A549 (cell line): ENCODE measurements around the gene POU4F1. TPM values are rescaled to one million over a fixed set of nuclear protein-coding genes. Genes with fewer than 3 reads are reported as not detected.

Experiments used
- ATAC-seq, 2 experiments: fragments of 200-7000 bp in 1 of 2; fragments of >200 bp in 1 of 2; cut with Nextera tagmentation in 1 of 2; cut with Tn5 transposase in 1 of 2; 3 replicates each; pipeline versions ENCODE4 v1.8.0 to v1.9.1; 2018 to 2020; ENCODE audit warnings: mild to moderate bottlenecking in 1 of 2, moderate library complexity in 1 of 2
- CTCF ChIA-PET: fragments of 300-600 bp; sonication (Branson Sonifier 250); formaldehyde crosslinking; extraction: SDS; loops from one replicate; lab custom pipeline; 2021; ENCODE audit warnings: antibody characterized with exemption, inconsistent platforms; lab: Yijun Ruan, JAX
- POLR2A ChIA-PET: fragments of 350-600 bp; formaldehyde crosslinking; extraction: SDS; loops from one replicate; lab custom pipeline; 2021; ENCODE audit warnings: antibody characterized with exemption, inconsistent platforms; lab: Yijun Ruan, JAX
- DNase-seq, 2 experiments: peaks; one replicate each; pipeline versions ENCODE4 v3.0.0 to v3.0.0-alpha.2; 2011 to 2016; ENCODE audit warnings: low read depth in 1 of 2, low spot score in 1 of 2
- FAIRE-seq: peaks from 2 replicates; lab custom pipeline; 2011; peaks lifted over from hg19 to GRCh38; lab: Jason Lieb, UNC
- H3K27ac ChIP-seq, 2 experiments: fragments of >200 bp; sonication (Bioruptor Twin); formaldehyde crosslinking; 3 replicates each; pipeline ENCODE4 v1.5.1; 2016 to 2017
- H3K4me1 ChIP-seq: fragments of >200 bp; sonication (Bioruptor Twin); formaldehyde crosslinking; 3 replicates; pipeline ENCODE4 v1.6.1; 2016
- H3K4me2 ChIP-seq: fragments of >200 bp; sonication (Bioruptor Twin); formaldehyde crosslinking; 3 replicates; pipeline ENCODE4 v1.6.1; 2016
- H3K4me3 ChIP-seq: fragments of >200 bp; sonication (Bioruptor Twin); formaldehyde crosslinking; 3 replicates; pipeline ENCODE4 v1.5.1; 2016
- H3K9me3 ChIP-seq: fragments of >200 bp; sonication (Bioruptor Twin); formaldehyde crosslinking; 3 replicates; pipeline ENCODE4 v1.6.1; 2016
- BHLHE40 ChIP-seq: IDR thresholded peaks from 2 replicates; pipeline ENCODE4 v1.6.1; 2012; ENCODE audit warnings: low read depth, low read length, inconsistent platforms
- CBX2 ChIP-seq: fragments of 200-600 bp; sonication (generic); IDR thresholded peaks from 2 replicates; pipeline ENCODE4 v1.6.1; 2016; ENCODE audit warnings: low read depth, mild to moderate bottlenecking, borderline replicate concordance
- CBX8 ChIP-seq: fragments of 200-600 bp; sonication (generic); IDR thresholded peaks from 2 replicates; pipeline ENCODE4 v1.6.1; 2016
- CEBPB ChIP-seq, 2 experiments: fragments of >200 bp in 1 of 2; sonication (Bioruptor Twin) in 1 of 2; formaldehyde crosslinking in 1 of 2; IDR thresholded peaks; 2 replicates each; pipeline ENCODE4 v1.6.1; 2012 to 2016
- CHD2 ChIP-seq: fragments of 150-350 bp; IDR thresholded peaks from 2 replicates; pipeline ENCODE4 v1.6.1; 2014; ENCODE audit warnings: low read length; ENCODE audit not compliant: partially characterized antibody
- EHMT2 ChIP-seq: fragments of 200-600 bp; sonication (generic); IDR thresholded peaks from 2 replicates; pipeline ENCODE4 v1.6.1; 2016; ENCODE audit warnings: antibody characterized with exemption, low read depth, mild to moderate bottlenecking, moderate library complexity
- EP300 ChIP-seq, 2 experiments: fragments of >200 bp; sonication (Bioruptor Twin); formaldehyde crosslinking; IDR thresholded peaks; 2 replicates in 1 of 2; 3 replicates in 1 of 2; pipeline ENCODE4 v1.6.1; 2016 to 2017
- FOSL2 ChIP-seq, 2 experiments: fragments of 450-650 bp in 1 of 2; fragments of >200 bp in 1 of 2; sonication (Bioruptor Twin) in 1 of 2; formaldehyde crosslinking; IDR thresholded peaks; 2 replicates each; pipeline versions ENCODE4 v1.5.0 to v1.6.1; 2016 to 2020; ENCODE audit warnings: mild to moderate bottlenecking in 1 of 2, moderate library complexity in 1 of 2
- HDAC2 ChIP-seq: fragments of 200-600 bp; sonication (generic); IDR thresholded peaks from 2 replicates; pipeline ENCODE4 v1.6.1; 2016
- HOXB13 ChIP-seq: fragments of 250-450 bp; sonication (Bioruptor Pico); IDR thresholded peaks from 2 replicates; pipeline ENCODE4 v1.5.0; 2020; ENCODE audit warnings: low read depth, mild to moderate bottlenecking, moderate library complexity
- JUN ChIP-seq, 2 experiments: fragments of >200 bp; sonication (Bioruptor Twin); formaldehyde crosslinking; IDR thresholded peaks; 2 replicates in 1 of 2; 3 replicates in 1 of 2; pipeline ENCODE4 v1.6.1; 2016 to 2017
- KDM5A ChIP-seq: fragments of 200-600 bp; sonication (generic); IDR thresholded peaks from 2 replicates; pipeline ENCODE4 v1.6.1; 2016; ENCODE audit warnings: antibody characterized with exemption, mild to moderate bottlenecking
- MYC ChIP-seq: IDR thresholded peaks from 2 replicates; pipeline ENCODE4 v1.6.1; 2012; ENCODE audit warnings: mild to moderate bottlenecking, inconsistent platforms, low read length, improper control_type of control experiment, borderline replicate concordance
- NFE2L2 ChIP-seq: fragments of 150-350 bp; conservative IDR thresholded peaks from 2 replicates; pipeline ENCODE4 v1.6.1; 2014; ENCODE audit warnings: low read length
- PHF8 ChIP-seq: fragments of 200-600 bp; sonication (generic); IDR thresholded peaks from 2 replicates; pipeline ENCODE4 v1.6.1; 2016; ENCODE audit warnings: low read depth, mild to moderate bottlenecking, antibody characterized with exemption, moderate library complexity, borderline replicate concordance
- RARB ChIP-seq: fragments of 250-450 bp; sonication (Bioruptor Pico); IDR thresholded peaks from 2 replicates; pipeline ENCODE4 v1.8.0; 2021; ENCODE audit warnings: mild to moderate bottlenecking, moderate library complexity
- RFX5 ChIP-seq: fragments of 450-650 bp; IDR thresholded peaks from 2 replicates; pipeline ENCODE4 v1.7.1; 2014; ENCODE audit warnings: antibody characterized with exemption, mild to moderate bottlenecking, moderate library complexity
- RNF2 ChIP-seq: fragments of 200-600 bp; sonication (generic); IDR thresholded peaks from 2 replicates; pipeline ENCODE4 v1.6.1; 2016; ENCODE audit warnings: low read depth, mild to moderate bottlenecking, antibody characterized with exemption, moderate library complexity, borderline replicate concordance
- SMC3 ChIP-seq: fragments of >200 bp; sonication (Bioruptor Twin); formaldehyde crosslinking; IDR thresholded peaks from 3 replicates; pipeline ENCODE4 v1.6.1; 2018; ENCODE audit warnings: inconsistent platforms
- SREBF2 ChIP-seq: fragments of 450-650 bp; IDR thresholded peaks from 2 replicates; pipeline ENCODE4 v1.6.1; 2014; ENCODE audit warnings: mild to moderate bottlenecking, moderate library complexity
- TFCP2L1 ChIP-seq: fragments of 250-450 bp; sonication (Bioruptor Pico); IDR thresholded peaks from 2 replicates; pipeline ENCODE4 v1.5.0; 2021; ENCODE audit warnings: mild to moderate bottlenecking
- TP53 ChIP-seq: fragments of 250-450 bp; sonication (Bioruptor Pico); IDR thresholded peaks from 2 replicates; pipeline ENCODE4 v1.5.0; 2021; ENCODE audit warnings: mild to moderate bottlenecking, moderate library complexity
- ZFP36 ChIP-seq: fragments of 450-650 bp; IDR thresholded peaks from 2 replicates; pipeline ENCODE4 v1.6.1; 2014; ENCODE audit warnings: borderline replicate concordance; ENCODE audit not compliant: partially characterized antibody
- WGBS: methylation state at CpG from one replicate; pipeline ENCODE4 v1.1.6; 2017; ENCODE audit errors: missing lambda C conversion rate; 5-methylcytosine and 5-hydroxymethylcytosine counted together
- polyA minus RNA-seq: library from RNA; depleted of rRNA, polyadenylated mRNA; stranded (reverse); fragments of >200 nt; gene quantifications from 2 replicates; pipeline ENCODE4 v1.2.3, GENCODE V29; 2011; rRNA and poly(A)+ RNA removed
- polyA plus RNA-seq, 4 experiments: library from polyadenylated mRNA; depleted of rRNA in 3 of 4; stranded (reverse); fragments of >200 nt; fragmentation: RNase III in 1 of 4; extraction: RNeasy Plus Mini Kit Qiagen cat#74134 plus additional on column Dnase treatment in 1 of 4; gene quantifications; 2 replicates in 3 of 4; 3 replicates in 1 of 4; pipeline ENCODE4 v1.2.3, GENCODE V29; 2011 to 2017
- TF ChIP-seq, protein P1 (sequence below): fragments of 200-600 bp; sonication (generic); IDR thresholded peaks from 2 replicates; pipeline ENCODE4 v1.6.1; 2016; ENCODE audit warnings: antibody characterized with exemption, mild to moderate bottlenecking, moderate library complexity
- TF ChIP-seq, protein P2 (sequence below): fragments of 250-450 bp; sonication (Bioruptor Pico); IDR thresholded peaks from 2 replicates; pipeline ENCODE4 v1.5.0; 2021; ENCODE audit warnings: mild to moderate bottlenecking, moderate library complexity, borderline replicate concordance
- TF ChIP-seq, protein P3 (sequence below): fragments of >200 bp; sonication (Bioruptor Twin); formaldehyde crosslinking; IDR thresholded peaks from 2 replicates; pipeline ENCODE4 v1.6.1; 2016
- TF ChIP-seq, protein P4 (sequence below): IDR thresholded peaks from 2 replicates; pipeline ENCODE4 v1.6.1; 2012
- TF ChIP-seq, protein P5 (sequence below): fragments of 150-350 bp; IDR thresholded peaks from 2 replicates; pipeline ENCODE4 v1.6.1; 2014; ENCODE audit warnings: low read depth, mild to moderate bottlenecking, low read length

The POU4F1 gene, protein sequence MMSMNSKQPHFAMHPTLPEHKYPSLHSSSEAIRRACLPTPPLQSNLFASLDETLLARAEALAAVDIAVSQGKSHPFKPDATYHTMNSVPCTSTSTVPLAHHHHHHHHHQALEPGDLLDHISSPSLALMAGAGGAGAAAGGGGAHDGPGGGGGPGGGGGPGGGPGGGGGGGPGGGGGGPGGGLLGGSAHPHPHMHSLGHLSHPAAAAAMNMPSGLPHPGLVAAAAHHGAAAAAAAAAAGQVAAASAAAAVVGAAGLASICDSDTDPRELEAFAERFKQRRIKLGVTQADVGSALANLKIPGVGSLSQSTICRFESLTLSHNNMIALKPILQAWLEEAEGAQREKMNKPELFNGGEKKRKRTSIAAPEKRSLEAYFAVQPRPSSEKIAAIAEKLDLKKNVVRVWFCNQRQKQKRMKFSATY
- polyA plus RNA-seq (2011; rRNA removed) (1.2 TPM in 2 replicates), polyA plus RNA-seq (2017; fragmentation: RNase III; extraction: RNeasy Plus Mini Kit Qiagen cat#74134 plus additional on column Dnase treatment) (1.4 to 1.6 TPM (median 1.5 TPM) in 3 replicates), polyA minus RNA-seq (0.19 and 0.25 TPM in 2 replicates)
- polyA plus RNA-seq (2012; cell fraction: cytosol; rRNA removed), result 0.36 and 0.49 TPM in 2 replicates
- polyA plus RNA-seq (2012; cell fraction: nucleus; rRNA removed), result 1.2 and 1.9 TPM in 2 replicates

DNA sequence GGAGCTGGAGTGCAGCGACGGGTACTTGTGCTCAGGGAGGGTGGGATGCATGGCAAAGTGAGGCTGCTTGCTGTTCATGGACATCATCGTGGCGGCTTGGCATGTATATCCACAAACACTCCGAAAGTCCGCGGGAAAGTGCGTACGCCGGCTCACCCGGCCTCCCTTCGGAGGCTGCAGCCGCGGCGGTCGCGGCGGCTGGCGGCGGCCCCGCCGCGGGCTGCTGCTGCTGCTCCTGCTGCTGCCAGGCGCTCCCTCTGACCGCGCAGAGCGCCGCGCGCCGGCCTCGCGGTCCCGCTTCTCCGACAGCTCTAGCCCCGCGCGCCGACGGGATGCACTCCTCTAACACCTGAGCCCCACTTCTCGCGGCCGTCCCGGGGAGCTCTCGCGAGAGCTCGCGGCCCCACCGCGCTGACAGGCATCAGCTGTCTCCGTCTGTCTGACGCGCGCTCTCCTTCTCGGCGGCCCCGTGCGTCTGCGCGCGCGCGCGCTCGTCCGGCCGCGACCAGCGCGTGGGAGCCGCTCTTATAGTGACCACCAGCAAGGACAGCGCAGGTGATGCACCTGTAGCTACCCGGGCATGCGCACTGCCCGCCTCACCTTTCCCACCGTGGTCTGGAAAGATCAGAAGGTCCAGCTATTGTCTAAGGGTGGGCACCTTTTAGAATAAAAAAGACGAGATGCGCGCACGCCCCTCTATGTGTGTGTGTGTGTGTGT, at the start of gene POU4F1:
TSS of gene POU4F1 (minus strand) at position 313 of the 718 bp plus-strand sequence. CDS start at position 87, 226 bp downstream.
- Histone ChIP-seq H3K27ac (peak within 1 kb of the TSS; percentile 48 to 77; a peak in 4 of 6 replicates), H3K9me3 (no peaks in the 10 kb centered on the region), H3K4me3 (peak within 1 kb of the TSS; percentile 67), H3K4me2 (peak within 1 kb of the TSS; percentile 84), H3K4me1 (0 out of 3 replicates have a peak, but pooled peaks cover 5% of the 10 kb centered on the region)
- no peak for FAIRE-seq
- DNase-seq, result peak; percentile 50 to 76
- ChIA-PET CTCF (no interaction called here), POLR2A (interaction anchor here (0.6 kb wide), 1 partner anchor 9 kb away, joined by 4 read pairs; no protein-coding TSS in a partner anchor)
- 2% methylated on average over 8 of the region's 80 CpGs for WGBS
- ATAC-seq, result peak; percentile 81 to 88
- TF ChIP-seq EHMT2 (no peak), HOXB13 (CRISPR knock-in tag) (no peak), SMC3 (no peak), PHF8 (peak; percentile 45; the same call in 1 of the 2 replicates), CBX8 (no peak), EP300 (IDR thresholded peaks at IDR 0.05) (no peak), RARB (CRISPR knock-in tag) (no peak), SREBF2 (no peak), HDAC2 (no peak), TP53 (CRISPR knock-in tag) (no peak), RFX5 (no peak), KDM5A (no peak), FOSL2 (IDR thresholded peaks at IDR 0.05) (no peak), FOSL2 (CRISPR knock-in tag; IDR thresholded peaks at IDR 0.05) (no peak), NFE2L2 (no peak), CHD2 (peak; percentile 78), TFCP2L1 (no peak), ZFP36 (no peak), CEBPB (IDR thresholded peaks at IDR 0.05) (no peak), MYC (no peak), JUN (IDR thresholded peaks at IDR 0.05) (peak in 1 of 2 experiments; percentile 38; a peak in 1 of 5 replicates), BHLHE40 (no peak), RNF2 (no peak), CBX2 (no peak)
- TF ChIP-seq, protein P1, sequence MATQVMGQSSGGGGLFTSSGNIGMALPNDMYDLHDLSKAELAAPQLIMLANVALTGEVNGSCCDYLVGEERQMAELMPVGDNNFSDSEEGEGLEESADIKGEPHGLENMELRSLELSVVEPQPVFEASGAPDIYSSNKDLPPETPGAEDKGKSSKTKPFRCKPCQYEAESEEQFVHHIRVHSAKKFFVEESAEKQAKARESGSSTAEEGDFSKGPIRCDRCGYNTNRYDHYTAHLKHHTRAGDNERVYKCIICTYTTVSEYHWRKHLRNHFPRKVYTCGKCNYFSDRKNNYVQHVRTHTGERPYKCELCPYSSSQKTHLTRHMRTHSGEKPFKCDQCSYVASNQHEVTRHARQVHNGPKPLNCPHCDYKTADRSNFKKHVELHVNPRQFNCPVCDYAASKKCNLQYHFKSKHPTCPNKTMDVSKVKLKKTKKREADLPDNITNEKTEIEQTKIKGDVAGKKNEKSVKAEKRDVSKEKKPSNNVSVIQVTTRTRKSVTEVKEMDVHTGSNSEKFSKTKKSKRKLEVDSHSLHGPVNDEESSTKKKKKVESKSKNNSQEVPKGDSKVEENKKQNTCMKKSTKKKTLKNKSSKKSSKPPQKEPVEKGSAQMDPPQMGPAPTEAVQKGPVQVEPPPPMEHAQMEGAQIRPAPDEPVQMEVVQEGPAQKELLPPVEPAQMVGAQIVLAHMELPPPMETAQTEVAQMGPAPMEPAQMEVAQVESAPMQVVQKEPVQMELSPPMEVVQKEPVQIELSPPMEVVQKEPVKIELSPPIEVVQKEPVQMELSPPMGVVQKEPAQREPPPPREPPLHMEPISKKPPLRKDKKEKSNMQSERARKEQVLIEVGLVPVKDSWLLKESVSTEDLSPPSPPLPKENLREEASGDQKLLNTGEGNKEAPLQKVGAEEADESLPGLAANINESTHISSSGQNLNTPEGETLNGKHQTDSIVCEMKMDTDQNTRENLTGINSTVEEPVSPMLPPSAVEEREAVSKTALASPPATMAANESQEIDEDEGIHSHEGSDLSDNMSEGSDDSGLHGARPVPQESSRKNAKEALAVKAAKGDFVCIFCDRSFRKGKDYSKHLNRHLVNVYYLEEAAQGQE, result peak; percentile 70
- TF ChIP-seq, protein P2, sequence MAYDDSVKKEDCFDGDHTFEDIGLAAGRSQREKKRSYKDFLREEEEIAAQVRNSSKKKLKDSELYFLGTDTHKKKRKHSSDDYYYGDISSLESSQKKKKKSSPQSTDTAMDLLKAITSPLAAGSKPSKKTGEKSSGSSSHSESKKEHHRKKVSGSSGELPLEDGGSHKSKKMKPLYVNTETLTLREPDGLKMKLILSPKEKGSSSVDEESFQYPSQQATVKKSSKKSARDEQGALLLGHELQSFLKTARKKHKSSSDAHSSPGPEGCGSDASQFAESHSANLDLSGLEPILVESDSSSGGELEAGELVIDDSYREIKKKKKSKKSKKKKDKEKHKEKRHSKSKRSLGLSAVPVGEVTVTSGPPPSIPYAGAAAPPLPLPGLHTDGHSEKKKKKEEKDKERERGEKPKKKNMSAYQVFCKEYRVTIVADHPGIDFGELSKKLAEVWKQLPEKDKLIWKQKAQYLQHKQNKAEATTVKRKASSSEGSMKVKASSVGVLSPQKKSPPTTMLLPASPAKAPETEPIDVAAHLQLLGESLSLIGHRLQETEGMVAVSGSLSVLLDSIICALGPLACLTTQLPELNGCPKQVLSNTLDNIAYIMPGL, result no peak
- TF ChIP-seq, protein P3, sequence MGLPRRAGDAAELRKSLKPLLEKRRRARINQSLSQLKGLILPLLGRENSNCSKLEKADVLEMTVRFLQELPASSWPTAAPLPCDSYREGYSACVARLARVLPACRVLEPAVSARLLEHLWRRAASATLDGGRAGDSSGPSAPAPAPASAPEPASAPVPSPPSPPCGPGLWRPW, result no peak
- TF ChIP-seq, protein P4, sequence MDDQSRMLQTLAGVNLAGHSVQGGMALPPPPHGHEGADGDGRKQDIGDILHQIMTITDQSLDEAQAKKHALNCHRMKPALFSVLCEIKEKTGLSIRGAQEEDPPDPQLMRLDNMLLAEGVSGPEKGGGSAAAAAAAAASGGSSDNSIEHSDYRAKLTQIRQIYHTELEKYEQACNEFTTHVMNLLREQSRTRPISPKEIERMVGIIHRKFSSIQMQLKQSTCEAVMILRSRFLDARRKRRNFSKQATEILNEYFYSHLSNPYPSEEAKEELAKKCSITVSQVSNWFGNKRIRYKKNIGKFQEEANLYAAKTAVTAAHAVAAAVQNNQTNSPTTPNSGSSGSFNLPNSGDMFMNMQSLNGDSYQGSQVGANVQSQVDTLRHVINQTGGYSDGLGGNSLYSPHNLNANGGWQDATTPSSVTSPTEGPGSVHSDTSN, result no peak
- TF ChIP-seq, protein P5, sequence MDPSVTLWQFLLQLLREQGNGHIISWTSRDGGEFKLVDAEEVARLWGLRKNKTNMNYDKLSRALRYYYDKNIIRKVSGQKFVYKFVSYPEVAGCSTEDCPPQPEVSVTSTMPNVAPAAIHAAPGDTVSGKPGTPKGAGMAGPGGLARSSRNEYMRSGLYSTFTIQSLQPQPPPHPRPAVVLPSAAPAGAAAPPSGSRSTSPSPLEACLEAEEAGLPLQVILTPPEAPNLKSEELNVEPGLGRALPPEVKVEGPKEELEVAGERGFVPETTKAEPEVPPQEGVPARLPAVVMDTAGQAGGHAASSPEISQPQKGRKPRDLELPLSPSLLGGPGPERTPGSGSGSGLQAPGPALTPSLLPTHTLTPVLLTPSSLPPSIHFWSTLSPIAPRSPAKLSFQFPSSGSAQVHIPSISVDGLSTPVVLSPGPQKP, result no peak
